ENCODE data around the gene ARHGAP28.
"Not testable (repeated sequence)": the region's sequence is repeated elsewhere in the genome, so short reads cannot be mapped to it uniquely, and the experiment has no call there.

ARHGAP28 gene

DNA sequence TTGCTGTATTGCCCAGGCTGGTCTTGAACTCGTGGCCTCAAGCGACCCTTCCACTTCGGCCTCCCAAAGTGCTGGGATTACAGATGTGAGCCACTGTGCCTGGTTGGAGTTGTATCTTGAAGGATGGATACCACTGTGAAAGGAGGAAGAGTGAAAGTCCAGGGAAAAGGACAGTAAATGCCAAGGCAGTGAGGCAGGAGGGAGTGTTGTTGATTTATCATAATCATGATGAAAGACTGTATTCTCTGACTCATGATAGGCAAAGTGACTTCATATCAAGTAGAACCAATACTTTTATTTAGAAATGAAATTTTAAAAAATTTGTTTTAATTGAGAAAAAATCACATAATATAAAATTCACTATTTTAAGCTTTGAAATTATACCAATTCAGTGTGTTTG, 162.3 kb downstream of the ARHGAP28 start:
- no peak for TF ChIP-seq POLR2A (IDR thresholded peaks at IDR 0.05; ENCODE audit: low read depth, low read length)
- DNase-seq (ENCODE audit: insufficient read length, low spot score) (no peak), FAIRE-seq (no peak)

DNA sequence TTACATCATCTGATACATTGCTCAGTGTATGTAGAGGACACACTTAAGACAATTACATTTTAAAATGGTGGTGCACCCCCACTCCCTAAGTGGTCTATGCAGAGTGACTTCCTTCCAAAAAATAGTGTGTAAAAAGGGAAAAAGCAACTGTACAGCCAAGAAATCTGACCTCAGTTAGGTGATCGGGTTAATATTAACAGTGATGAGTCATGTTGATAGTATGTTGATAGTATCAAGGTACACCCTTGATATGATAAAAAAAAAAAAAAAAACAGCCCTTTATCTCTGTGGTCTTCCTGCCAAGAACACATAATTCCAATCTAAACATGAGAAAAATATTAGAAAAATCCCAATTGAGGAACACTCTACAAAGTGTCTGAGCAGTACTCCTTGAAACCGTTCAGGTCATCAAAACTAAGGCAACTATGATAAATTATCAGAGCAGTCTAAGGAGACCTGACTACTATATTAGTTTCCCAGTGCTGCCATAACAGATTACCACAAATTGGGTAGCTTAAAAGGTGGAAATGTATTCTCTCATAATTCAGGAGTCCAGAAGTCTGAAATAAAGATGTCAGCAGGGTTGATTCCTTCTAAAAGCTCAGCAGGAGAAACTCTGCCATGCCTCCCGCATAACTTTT, 171.9 kb downstream of the ARHGAP28 start:
- FAIRE-seq (no peak), DNase-seq (ENCODE audit: insufficient read length, low spot score) (no peak)

DNA sequence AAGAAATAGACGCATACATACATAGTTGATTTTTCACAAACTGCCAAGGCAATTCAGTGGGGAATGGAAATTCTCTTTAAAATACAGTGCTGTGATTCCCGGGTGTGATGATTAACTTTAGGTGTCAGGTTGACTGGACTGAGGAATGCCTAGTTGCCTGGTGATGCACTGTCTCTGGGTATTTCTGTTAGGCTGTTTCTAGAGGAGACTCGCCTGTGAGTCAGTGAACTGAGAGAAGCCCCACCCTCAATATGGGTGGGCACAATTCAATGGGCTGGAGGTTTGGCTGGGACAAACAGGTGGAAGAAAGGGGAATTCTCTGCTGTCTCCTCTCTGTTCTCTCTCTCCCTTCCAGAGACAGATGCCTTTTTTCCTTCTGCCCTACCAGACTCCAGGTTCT, 187.6 kb downstream of the ARHGAP28 start:
- DNase-seq (ENCODE audit: insufficient read length, low spot score) (no peak), FAIRE-seq (no peak)
- TF ChIP-seq POLR2A (IDR thresholded peaks at IDR 0.05; ENCODE audit: low read depth, low read length): no peak

More for the DNA sequence above, 171.9 kb downstream of the ARHGAP28 start:
- TF ChIP-seq POLR2A (IDR thresholded peaks at IDR 0.05; ENCODE audit: low read depth, low read length): no peak

DNA sequence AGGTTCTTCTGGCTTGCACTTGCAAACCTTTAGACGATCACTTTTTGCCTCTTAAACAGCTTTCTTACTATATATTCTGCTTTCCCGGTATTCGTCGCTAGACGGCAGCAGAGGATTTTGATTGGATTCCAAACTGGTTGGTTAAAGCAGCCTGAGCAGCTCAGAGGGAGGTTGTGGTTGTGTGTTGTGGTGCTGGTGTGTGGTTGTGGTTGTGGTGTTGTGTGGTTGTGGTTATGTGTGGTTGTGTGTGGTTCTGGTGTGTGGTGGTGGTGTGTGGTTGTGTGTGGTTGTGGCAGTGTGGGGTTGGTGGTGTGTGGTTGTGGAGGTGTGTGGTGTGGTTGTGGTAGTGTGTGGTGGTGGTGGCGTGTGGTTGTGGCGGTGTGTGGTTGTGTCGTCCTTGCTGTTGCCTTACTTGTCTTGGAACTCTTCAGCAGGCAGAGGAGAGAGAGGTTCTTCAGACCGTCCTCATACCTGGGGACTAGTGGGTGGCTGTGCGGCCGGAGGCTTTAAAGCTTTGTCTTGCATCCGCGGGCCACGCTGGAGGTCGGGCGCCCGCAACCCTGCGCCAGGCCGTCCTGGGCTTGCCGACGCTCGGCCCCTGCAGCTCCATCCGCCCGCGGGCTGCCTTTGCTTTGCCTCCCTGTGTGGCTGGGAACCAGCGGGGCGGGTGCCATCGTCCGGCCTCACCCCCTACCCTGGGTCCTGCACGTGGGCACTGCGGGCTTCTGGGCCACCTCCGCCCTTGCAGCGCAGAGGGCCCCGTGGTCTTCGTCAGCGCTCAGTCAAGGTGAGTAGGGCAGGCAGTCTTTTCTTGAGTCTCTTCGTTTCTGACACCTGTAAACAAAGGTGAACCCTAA, 190.8 kb downstream of the ARHGAP28 start:
- FAIRE-seq (peak; percentile 78), DNase-seq (ENCODE audit: insufficient read length, low spot score) (peak; percentile 47)
- TF ChIP-seq POLR2A (IDR thresholded peaks at IDR 0.05; ENCODE audit: low read depth, low read length): no peak

DNA sequence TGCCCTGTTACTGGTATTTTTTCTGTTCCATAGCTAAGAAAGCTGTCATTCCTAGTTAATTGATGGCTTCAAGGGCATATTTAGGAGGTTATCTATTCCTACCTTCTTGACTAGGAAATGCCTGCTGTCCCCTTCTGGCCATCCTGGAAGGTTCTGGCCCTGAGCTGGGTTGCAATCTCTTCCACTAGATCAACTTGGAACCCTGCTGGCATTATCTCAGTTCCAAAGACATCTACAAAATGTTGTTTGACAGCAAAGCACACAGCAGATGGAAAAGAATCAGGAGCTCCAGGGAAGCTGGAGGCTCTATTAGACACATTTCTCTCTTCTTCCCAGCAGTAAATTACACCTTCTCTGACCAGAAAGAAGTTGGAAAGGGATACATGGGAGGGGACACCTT, 192.1 kb downstream of the ARHGAP28 start:
- no peak for DNase-seq (ENCODE audit: insufficient read length, low spot score)
- FAIRE-seq: no peak
- no peak for TF ChIP-seq POLR2A (IDR thresholded peaks at IDR 0.05; ENCODE audit: low read depth, low read length)

DNA sequence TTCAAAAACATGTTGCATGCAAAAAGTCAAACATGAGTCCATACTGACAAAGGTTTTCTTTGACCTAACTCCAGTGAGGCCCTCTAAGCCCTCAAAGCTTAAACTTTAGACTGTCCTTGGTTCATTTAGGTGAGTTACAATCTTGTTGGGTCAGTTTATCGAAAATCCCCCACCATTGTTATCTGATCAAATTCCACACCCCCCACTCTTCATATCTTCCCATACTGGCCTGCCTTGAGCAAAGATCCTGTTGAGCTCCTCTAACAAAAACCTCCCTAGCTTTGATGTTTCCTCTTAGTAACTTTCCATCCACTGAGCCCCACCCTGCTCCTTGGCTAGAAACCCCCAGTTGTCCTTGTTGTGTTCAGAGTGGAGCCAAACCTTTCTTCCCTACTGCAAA, 193.7 kb downstream of the ARHGAP28 start:
- no peak for TF ChIP-seq POLR2A (IDR thresholded peaks at IDR 0.05; ENCODE audit: low read depth, low read length)
- DNase-seq (ENCODE audit: insufficient read length, low spot score): no peak
- no peak for FAIRE-seq

DNA sequence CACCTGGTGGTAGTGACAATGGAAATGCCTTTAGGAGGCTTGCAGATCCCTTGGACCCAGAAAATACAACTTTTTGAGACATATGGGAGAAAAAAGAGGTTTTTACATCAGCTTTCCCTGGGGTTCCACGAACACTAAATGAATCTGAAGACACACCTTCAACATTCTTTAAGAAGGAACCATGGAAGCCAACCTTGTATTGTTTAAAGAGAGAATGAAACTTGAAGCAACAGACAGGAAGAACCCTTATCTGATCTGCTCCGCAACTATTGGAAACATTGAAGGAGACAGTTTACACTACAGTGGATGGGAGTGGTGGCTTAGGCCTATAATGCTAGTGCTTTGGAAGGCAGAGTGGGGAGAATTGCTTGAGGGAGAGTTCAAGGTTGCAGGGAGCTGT, 197.6 kb downstream of the ARHGAP28 start:
- no peak for DNase-seq (ENCODE audit: insufficient read length, low spot score)
- TF ChIP-seq POLR2A (IDR thresholded peaks at IDR 0.05; ENCODE audit: low read depth, low read length): no peak
- no peak for FAIRE-seq

DNA sequence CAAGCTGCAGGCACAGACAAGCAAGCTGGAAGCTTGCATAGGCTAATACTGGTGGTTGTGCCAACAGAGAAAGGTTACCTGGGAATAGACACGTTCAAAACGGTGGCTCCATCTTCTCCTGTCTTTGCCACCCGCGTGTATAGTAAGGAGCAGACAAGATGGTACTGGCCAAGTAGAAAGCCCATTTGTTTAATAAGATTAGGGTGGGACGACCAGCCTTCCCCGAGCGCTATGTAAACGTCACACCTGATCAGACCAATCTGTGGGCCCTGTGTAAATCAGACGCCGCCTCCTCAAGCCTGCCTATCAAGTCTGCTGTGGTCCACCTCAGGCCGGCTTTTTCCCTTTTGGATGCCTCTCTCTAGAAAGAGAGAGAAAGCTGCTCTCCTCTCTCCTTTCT, 198.8 kb downstream of the ARHGAP28 start:
- FAIRE-seq: no peak
- no peak for TF ChIP-seq POLR2A (IDR thresholded peaks at IDR 0.05; ENCODE audit: low read depth, low read length)
- DNase-seq (ENCODE audit: insufficient read length, low spot score): no peak

DNA sequence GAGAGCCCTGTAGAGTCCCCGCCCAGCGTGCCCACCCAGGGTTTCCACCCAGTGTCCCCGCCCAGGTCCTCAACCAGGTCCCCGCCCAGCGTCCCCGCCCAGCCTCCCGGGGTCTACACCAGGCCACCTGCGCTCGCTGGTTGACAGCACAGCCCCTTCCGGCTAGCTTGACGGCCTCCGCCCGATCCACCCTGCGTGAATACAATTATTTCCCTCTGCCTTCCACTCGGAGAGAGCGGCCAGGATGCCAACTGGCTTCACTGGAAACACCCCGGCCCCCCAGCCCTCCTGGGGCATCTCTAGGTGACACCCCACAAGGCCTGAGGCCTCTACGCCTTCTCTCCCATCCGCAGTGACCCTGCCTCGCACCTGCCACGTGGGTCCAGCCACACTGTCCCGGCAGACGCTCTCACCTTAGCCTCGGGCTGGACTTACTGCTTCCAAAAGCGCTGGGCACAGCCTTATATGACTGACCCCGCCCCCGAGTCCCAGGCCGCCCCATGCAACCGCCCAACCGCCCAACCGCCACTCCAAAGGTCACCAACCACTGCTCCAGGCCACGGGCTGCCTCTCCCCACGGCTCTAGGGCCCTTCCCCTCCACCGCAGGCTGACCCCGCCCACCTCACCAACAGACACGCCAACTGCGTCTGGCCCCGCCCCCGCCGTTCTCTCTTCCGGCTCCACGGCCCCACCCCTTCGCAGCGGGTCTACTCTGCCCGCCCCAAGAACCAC, 200.0 kb downstream of the ARHGAP28 start:
- no peak for TF ChIP-seq POLR2A (IDR thresholded peaks at IDR 0.05; ENCODE audit: low read depth, low read length)
- no peak for FAIRE-seq
- DNase-seq (ENCODE audit: insufficient read length, low spot score): no peak

DNA sequence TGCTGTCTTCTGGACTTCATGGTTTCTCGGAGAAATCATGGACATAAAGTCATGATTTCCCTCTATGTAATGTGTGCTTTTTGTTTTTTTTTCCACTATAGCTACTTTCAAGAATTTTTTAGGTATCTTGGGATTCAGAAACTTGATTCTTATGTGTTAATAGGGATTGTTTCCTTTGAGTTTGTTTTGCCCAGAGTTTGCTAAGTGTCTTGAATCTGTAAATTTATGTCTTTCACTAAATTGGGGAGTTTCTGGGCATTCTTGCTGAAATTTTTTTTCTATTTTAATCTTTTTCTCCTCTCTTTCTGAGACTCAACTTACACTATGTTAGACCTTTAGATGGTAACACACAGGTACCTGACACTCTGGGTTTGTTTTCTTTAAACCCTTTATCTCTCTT, 205.3 kb downstream of the ARHGAP28 start:
- no peak for TF ChIP-seq POLR2A (IDR thresholded peaks at IDR 0.05; ENCODE audit: low read depth, low read length)
- DNase-seq (ENCODE audit: insufficient read length, low spot score) (no peak), FAIRE-seq (no peak)

DNA sequence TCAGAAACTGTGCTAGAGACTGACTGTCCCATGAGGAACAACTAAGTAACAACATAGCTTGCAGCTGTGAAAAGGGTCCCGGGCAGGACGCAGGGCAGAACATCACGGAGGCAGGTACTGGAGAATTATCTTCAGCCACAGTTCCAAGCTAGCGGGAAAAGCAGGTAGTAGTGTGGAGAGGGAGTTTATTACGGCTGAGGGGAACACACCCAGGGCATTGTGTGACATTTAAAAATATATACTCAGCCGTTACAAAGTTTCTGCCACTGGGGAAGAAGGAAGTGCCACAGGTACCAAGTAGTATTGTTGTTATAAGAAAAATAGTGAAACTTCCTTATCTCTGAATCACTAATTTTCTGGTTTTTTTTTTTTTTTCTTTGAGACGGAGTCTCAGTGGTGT, 208.5 kb downstream of the ARHGAP28 start:
- FAIRE-seq: no peak
- no peak for DNase-seq (ENCODE audit: insufficient read length, low spot score)
- TF ChIP-seq POLR2A (IDR thresholded peaks at IDR 0.05; ENCODE audit: low read depth, low read length): no peak

DNA sequence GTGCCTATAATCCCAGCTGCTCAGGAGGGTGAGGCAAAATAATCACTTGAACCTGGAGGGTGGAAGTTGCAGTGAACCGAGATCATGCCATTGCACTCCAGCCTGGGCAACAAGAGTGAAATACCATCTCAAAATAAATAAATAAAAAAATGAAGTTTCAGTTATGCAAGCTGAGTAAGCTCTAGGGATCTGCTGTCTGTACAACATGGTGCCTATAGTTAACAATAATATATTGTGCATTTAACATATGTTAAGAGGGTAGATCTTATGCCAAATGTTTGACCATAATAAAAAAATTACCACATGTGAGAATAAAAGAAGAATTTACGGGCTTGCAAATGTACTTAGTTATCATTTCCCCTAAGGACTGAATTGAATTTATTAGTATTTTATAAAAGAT, 208.9 kb downstream of the ARHGAP28 start:
- not testable (repeated sequence) for FAIRE-seq; DNase-seq (ENCODE audit: insufficient read length, low spot score)

DNA sequence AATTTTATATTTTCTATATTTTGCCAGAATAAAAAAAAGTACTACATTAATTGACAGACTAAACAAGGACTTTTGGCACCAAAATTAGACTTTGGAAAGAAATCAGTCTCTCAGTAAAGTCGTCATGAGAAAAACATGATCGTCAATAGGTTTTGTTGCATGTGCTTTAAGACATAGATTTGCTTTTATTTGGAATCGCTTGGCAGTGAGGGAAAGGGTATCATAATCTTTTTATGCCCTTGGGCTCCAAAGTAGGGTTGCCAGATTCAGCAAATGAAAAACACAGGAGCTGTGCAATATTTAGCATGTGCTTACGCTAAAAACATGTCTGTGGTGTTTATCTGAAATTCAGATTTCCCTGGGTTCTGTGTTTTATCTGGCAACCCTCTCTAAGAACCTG, 210.5 kb downstream of the ARHGAP28 start:
- no peak for FAIRE-seq
- no peak for TF ChIP-seq POLR2A (IDR thresholded peaks at IDR 0.05; ENCODE audit: low read depth, low read length)
- no peak for DNase-seq (ENCODE audit: insufficient read length, low spot score)

DNA sequence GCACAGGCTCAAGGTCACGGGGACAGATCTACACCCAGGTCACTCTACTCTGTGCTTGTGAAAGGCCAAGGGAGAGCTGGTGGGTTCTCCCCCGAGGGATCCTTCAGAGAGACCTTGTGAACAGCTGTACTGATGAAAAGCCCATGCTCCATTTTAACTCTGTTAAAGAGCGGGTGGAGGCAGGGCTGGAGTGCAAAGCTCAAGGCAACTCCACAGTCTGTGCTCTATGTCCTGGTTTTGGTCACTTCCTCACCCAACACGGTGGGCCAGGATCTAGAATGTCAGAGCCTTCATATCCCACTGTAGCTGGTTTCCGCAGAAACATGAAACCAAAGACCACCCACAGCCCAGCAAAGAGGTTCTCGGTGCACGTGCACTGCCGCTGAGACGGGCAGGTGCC, 210.9 kb downstream of the ARHGAP28 start:
- TF ChIP-seq POLR2A (IDR thresholded peaks at IDR 0.05; ENCODE audit: low read depth, low read length): no peak
- no peak for FAIRE-seq
- DNase-seq (ENCODE audit: insufficient read length, low spot score): no peak
